ENCODE measurements around the gene ING1.
A peak's percentile ranks its signal among the peaks of the same experiment; 100 is the strongest.
"Not testable (repeated sequence)": the region's sequence is repeated elsewhere in the genome, so short reads cannot be mapped to it uniquely, and the experiment has no call there.

Gene ING1

GRCh38 chr13:110715395-110716246, 2.1 kb downstream of the ING1 start:
- peak; percentile 98 for DNase-seq (ENCODE audit: low read depth, low spot score)

GRCh38 chr13:110716247-110716515, 2.7 kb downstream of the ING1 start:
- DNase-seq (ENCODE audit: low read depth, low spot score) = no peak

GRCh38 chr13:110719036-110719710, 5.7 kb downstream of the ING1 start:
- no peak for DNase-seq (ENCODE audit: low read depth, low spot score)

- no peak for DNase-seq (ENCODE audit: low read depth, low spot score)
Observed at GRCh38 chr13:110722971-110723370, 9.5 kb downstream of the ING1 start.

GRCh38 chr13:110723598-110723997, 10.1 kb downstream of the ING1 start:
- no peak for DNase-seq (ENCODE audit: low read depth, low spot score)

- not testable (repeated sequence) for DNase-seq (ENCODE audit: low read depth, low spot score)
Observed at GRCh38 chr13:110726153-110726552, 12.7 kb downstream of the ING1 start.

- no peak for DNase-seq (ENCODE audit: low read depth, low spot score)
Observed at GRCh38 chr13:110726726-110727125, 13.2 kb downstream of the ING1 start.

- no peak for DNase-seq (ENCODE audit: low read depth, low spot score)
Observed at GRCh38 chr13:110731072-110731471, 17.6 kb downstream of the ING1 start.

GRCh38 chr13:110734561-110734960, 21.1 kb downstream of the ING1 start:
- DNase-seq (ENCODE audit: low read depth, low spot score) = no peak

GRCh38 chr13:110737555-110737954, 24.1 kb downstream of the ING1 start:
- DNase-seq (ENCODE audit: low read depth, low spot score) = no peak

- no peak for DNase-seq (ENCODE audit: low read depth, low spot score)
Observed at GRCh38 chr13:110743687-110744086, 30.2 kb downstream of the ING1 start.

GRCh38 chr13:110746438-110746837, 32.9 kb downstream of the ING1 start:
- DNase-seq (ENCODE audit: low read depth, low spot score) = no peak

GRCh38 chr13:110748271-110748670, 34.8 kb downstream of the ING1 start:
- no peak for DNase-seq (ENCODE audit: low read depth, low spot score)

- no peak for DNase-seq (ENCODE audit: low read depth, low spot score)
Observed at GRCh38 chr13:110756219-110756631, 42.7 kb downstream of the ING1 start.

- no peak for DNase-seq (ENCODE audit: low read depth, low spot score)
Observed at GRCh38 chr13:110757296-110757695, 43.8 kb downstream of the ING1 start.

GRCh38 chr13:110758195-110758805, 44.8 kb downstream of the ING1 start:
- DNase-seq (ENCODE audit: low read depth, low spot score) = no peak

GRCh38 chr13:110759710-110760109, 46.2 kb downstream of the ING1 start:
- DNase-seq (ENCODE audit: low read depth, low spot score) = no peak

GRCh38 chr13:110760611-110761010, 47.1 kb downstream of the ING1 start:
- DNase-seq (ENCODE audit: low read depth, low spot score) = no peak

GRCh38 chr13:110766671-110767430, 53.4 kb downstream of the ING1 start:
- no peak for DNase-seq (ENCODE audit: low read depth, low spot score)

GRCh38 chr13:110767476-110767875, 54.0 kb downstream of the ING1 start:
- no peak for DNase-seq (ENCODE audit: low read depth, low spot score)

- no peak for DNase-seq (ENCODE audit: low read depth, low spot score)
Observed at GRCh38 chr13:110769097-110769496, 55.6 kb downstream of the ING1 start.

GRCh38 chr13:110770678-110771077, 57.2 kb downstream of the ING1 start:
- DNase-seq (ENCODE audit: low read depth, low spot score) = no peak

Measured in smooth muscle cell of the brain vasculature (primary cell).